GM21381 (cell line): ENCODE results near the gene GJB4.

Source experiments
- ATAC-seq: cut with Tn5 transposase; IDR thresholded peaks from one replicate; pipeline ENCODE4 v1.9.1; 2021; ENCODE audit warnings: mild to moderate bottlenecking, moderate library complexity; ENCODE audit not compliant: unreplicated experiment

Gene GJB4

GRCh38 chr1:34777519-34778321 is 18.2 kb downstream of the GJB4 start:
- no peak for ATAC-seq

- no peak for ATAC-seq
These were observed 18.8 kb downstream of the GJB4 start for GRCh38 chr1:34778381-34778780.

DNA sequence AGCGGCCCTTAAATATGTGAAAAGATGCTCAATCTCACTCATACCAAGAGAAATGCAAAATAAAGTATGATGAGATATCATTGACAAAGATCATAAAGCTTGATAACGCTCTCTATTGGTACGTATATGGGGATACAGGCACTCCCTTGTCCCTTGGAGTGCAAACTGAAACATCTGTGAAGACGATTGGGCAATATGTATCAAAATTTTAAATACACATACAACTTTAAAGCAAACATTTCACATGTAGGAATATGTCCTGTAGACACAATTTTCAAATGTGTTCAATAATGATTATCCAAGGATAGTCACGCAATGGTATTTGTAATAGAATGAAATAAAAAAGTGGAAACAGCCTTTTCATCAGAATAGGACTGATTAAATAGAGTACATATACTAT is 19.5 kb downstream of the GJB4 start:
- ATAC-seq = no peak

DNA sequence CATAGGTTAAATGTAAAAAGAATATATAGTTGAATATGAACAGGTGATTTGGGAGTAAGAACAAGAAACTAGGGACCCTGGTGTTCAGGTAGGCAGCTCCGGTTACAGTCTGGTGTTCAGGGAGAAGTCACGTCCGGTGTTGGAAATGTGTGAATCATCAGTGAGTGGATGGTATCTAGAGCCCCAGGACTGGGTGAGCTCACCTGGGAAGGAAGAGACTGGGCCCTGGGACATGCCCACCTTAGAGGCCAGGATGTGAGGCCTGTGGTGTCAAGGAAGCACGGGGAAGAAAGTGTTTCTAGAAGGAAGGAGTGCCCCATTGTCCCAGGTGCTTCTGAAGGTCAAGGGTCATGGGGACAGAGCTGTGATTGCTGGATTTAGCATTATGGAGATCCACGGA is 20.0 kb downstream of the GJB4 start:
- no peak for ATAC-seq

DNA sequence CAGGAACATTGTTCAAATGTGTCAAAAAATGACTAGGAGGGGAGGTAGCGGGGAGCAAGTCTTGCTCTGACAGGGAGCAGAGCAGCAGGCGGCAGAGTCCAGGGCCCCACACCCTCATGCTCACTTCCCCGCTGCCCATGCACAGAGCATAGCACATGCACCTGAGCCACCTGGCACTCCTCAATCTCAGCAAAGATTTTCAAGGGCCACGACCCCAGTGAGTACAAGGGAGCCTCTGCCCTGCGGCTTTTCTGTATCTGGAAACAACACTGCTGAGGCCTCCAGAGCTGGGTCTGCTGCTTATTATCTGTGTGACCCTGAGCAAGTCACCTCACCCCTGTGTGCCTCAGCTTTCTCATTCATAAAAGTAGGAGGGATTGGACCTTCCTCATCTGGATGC is 20.4 kb downstream of the GJB4 start:
- ATAC-seq = no peak

DNA sequence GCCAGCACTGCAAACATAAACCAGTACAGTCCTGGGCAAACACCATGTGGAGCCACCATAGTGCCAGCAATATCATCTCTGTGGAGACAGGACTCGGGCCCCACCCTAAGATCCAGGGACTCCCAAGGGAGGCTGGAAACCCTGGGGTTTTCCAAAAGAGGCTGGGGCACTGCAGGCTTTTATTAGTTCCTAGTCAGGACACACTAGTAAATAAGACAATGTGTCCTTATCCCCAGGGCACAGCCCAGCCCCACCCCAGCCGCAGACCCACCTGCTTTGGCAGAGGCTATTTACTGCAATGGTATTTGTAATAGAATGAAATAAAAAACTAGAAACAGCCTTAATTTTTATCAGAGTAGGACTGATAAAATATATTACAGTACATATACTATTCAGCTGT is 21.0 kb downstream of the GJB4 start:
- no peak for ATAC-seq

DNA sequence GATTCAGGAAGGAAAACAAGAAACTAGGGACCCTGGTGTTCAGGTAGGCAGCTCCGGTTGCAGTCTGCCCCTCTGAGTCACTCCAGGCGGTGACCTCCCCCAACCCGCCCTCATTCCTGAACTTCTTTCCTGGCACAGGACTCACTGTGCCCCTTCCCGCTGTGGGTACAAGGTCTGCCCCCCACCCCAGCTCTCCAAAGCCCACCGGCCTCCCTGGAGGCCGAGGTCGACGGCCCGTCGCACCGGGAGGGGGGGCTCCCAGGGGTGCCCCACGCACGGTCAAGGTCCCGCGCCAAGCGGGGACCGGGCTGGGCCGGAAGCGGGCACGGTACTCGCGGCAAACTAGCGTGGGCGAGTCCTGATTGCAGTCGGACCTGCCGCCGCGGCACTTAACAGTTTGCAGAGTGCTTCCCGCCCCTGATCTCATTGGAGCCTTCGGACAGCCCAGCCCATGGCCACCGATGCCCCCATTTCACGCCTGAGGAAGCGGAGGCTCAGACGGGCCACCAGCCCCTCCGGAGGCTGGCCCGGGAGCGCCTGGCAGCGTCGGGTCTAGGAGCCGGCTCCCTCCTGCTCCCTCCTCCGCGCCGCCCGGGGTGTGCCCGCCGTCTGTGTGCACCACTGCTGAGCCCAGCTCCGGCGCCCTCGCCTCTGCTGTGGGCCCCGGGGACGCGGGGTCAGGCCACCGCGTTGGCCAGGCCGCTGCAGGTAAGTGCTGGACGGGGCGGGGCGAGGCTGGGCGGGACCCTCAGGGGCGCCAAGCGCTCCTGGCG is 21.7 kb downstream of the GJB4 start, which contains the start of gene GJB3:
GJB3 (plus strand) TSS at position 144 of the 773 bp plus-strand sequence. CDS start 3,549 bp downstream, outside the sequence.
- ATAC-seq = no peak

- ATAC-seq = no peak
These were observed 22.4 kb downstream of the GJB4 start for GRCh38 chr1:34781844-34782391.

DNA sequence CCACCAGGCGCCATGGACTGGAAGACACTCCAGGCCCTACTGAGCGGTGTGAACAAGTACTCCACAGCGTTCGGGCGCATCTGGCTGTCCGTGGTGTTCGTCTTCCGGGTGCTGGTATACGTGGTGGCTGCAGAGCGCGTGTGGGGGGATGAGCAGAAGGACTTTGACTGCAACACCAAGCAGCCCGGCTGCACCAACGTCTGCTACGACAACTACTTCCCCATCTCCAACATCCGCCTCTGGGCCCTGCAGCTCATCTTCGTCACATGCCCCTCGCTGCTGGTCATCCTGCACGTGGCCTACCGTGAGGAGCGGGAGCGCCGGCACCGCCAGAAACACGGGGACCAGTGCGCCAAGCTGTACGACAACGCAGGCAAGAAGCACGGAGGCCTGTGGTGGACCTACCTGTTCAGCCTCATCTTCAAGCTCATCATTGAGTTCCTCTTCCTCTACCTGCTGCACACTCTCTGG is 25.2 kb downstream of the GJB4 start:
- ATAC-seq = no peak

GRCh38 chr1:34785231-34785874 is 25.8 kb downstream of the GJB4 start:
- ATAC-seq = no peak

- ATAC-seq = no peak
These were observed 26.4 kb downstream of the GJB4 start for GRCh38 chr1:34785875-34786470.

DNA sequence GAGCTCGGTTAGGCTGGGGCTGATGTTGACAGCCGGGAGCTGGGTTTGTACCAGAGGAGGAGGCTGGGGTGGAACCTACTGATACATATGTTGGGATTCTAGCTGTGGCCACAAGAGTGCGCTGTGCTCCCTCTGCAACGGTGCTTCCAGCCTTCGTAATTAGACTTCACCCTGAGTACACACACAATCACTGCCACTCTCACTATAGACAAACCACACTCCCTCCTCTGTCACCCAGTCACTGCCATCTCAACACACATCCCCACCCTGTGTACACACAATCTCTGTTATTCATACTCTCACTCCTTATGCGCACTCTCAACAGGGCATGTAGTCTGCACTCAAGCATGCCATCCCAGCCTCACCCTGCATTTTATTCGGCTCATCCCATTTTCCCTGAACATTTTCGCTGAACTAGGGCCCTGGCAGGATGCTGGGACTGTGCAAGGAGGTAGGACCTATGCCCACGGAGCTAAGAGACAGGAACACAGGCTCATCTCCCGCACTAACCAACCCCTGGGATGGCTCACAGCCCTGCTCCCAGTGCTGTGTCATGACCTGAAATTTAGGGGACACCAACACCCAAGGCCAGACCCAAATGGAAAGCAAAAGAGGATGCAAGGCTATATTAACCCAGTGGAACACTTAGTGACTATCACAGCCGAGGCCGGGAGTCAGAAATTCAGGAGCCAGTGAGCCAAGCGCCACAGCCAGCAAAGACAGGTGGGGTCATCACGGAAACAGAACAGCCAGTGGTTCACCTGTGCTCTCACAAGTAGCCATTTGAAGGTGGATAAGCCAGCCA is 27.2 kb downstream of the GJB4 start:
- ATAC-seq = peak; percentile 80

GRCh38 chr1:34787461-34788420 is 28.2 kb downstream of the GJB4 start:
- ATAC-seq = no peak

DNA sequence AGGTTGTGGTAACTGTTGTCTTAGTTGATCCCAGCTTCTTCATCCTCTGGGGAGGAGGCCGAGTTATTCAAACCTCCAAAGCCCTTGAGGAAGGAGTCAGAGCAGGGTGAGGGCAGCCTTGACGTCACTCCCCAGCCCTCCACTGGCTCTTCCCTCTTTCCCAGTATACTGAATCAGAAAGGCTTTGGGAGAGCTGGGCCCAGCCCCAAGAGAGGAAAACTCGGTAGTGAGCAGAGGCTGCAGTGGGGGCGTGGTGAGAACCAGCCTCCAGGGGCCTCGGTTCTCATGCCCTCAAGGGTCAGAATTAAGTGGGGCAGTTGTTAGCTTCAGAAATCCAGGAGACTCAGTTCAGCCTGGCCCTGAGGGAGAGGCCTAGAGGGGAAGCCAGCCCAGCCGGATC is 31.4 kb downstream of the GJB4 start:
- no peak for ATAC-seq

DNA sequence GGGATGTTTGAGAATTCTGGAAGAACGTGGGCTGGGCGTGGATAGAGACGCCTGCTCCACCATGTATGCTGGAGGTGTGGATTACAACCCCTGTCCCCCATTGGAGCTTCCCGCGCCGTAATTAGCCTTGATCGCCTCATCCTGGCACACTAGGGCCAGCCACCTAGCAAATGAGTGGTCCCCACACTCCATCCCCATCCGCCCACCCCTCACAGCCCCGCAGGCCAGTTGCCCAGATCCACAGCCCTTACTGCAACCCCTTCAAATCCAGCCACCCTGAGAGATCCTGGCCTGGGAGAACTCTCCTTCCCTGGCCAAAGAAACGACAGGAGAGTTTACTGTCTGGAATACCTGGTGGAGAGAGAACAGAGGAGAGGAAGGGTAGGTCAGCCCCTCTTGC is 32.9 kb downstream of the GJB4 start:
- no peak for ATAC-seq

DNA sequence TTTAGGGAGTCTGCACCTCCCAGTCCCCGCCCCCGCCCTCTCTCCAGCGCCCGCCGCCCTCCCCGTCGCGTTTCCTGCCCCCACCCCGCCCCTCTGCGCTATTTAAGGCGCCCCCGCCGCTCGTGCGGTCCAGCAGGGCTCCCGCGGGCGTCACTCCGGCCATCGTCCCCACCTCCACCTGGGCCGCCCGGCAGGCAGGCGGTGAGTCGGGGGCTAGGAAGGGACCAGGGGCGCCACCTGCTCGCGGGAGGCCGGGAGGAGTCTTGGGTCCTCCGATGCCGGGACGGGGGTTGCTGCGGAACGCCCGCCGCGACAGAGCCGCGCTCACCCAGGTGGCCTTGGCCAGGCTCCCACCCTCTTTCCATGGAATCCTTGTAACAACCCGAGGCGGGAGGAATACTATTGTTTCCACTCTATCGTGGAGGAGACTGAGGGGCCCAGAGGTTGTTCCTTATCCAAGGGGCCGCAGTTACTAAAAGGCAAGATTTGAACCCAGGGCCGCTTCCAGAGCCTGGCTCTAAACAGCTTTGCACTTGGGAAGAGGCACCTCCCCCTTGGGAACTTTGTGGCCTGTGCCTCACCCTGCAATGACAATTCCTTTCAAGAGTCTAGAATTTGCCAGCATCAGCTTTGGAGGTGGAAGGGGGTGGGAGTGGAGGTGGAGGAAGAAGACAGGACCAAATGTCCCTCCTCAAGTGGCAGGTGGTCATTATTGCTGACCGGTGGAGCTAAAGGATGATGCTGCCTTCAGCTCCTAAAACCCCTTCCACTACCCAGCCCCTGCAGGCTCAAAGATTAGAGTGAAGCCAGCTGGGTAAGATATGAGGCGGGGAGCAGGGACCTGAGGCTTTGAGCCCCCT is 33.6 kb downstream of the GJB4 start, which contains the start of gene GJA4:
GJA4 (plus strand) TSS at position 132 of the 860 bp plus-strand sequence. CDS start 1,215 bp downstream, outside the sequence.
- ATAC-seq = no peak

DNA sequence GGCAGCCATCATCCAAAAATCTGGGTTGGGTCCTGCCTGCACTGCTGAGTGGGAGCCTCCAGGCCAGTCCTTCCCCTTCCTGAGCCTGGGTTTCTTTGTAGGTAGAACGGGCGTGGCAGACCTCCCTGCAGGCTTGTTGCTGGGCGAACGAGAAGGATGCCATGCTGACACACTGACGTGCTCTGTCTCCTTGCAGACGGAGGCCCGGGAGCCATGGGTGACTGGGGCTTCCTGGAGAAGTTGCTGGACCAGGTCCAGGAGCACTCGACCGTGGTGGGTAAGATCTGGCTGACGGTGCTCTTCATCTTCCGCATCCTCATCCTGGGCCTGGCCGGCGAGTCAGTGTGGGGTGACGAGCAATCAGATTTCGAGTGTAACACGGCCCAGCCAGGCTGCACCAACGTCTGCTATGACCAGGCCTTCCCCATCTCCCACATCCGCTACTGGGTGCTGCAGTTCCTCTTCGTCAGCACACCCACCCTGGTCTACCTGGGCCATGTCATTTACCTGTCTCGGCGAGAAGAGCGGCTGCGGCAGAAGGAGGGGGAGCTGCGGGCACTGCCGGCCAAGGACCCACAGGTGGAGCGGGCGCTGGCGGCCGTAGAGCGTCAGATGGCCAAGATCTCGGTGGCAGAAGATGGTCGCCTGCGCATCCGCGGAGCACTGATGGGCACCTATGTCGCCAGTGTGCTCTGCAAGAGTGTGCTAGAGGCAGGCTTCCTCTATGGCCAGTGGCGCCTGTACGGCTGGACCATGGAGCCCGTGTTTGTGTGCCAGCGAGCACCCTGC is 34.7 kb downstream of the GJB4 start:
- no peak for ATAC-seq
